GM23248 (cell line): ENCODE data around the gene PPP2R5B.

ENCODE experiments used
- EZH2 ChIP-seq: fragments of 200-600 bp; sonication (generic); IDR thresholded peaks from 2 replicates; pipeline ENCODE4 v1.6.1; 2018; ENCODE audit warnings: antibody characterized with exemption, mild to moderate bottlenecking; ENCODE audit not compliant: insufficient read depth, poor library complexity, severe bottlenecking
- EZH2phosphoT487 ChIP-seq: fragments of 200-600 bp; sonication (generic); IDR thresholded peaks from 2 replicates; pipeline ENCODE4 v1.6.1; 2018; ENCODE audit warnings: antibody characterized with exemption, moderate library complexity, mild to moderate bottlenecking, low read depth; ENCODE audit not compliant: insufficient read depth

GRCh38 chr11:64902102-64902900, 22.2 kb upstream of the PPP2R5B start:
- TF ChIP-seq EZH2 (no peak), EZH2phosphoT487 (no peak)
